GM12892 (cell line): ENCODE results near the gene AXDND1.

Source experiments
- DNase-seq: peaks from one replicate; pipeline ENCODE4 v3.0.0; 2011; ENCODE audit not compliant: insufficient read length
- FAIRE-seq: peaks from 2 replicates; lab custom pipeline; 2011; peaks lifted over from hg19 to GRCh38; lab: Jason Lieb, UNC
- POLR2A ChIP-seq: IDR thresholded peaks from 2 replicates; pipeline ENCODE4 v1.6.1; 2011; ENCODE audit warnings: low read depth, low read length, control low read depth
- POLR2AphosphoS5 ChIP-seq: IDR thresholded peaks from 2 replicates; pipeline ENCODE4 v1.6.1; 2011; ENCODE audit warnings: low read depth, low read length, control low read depth
- TAF1 ChIP-seq: IDR thresholded peaks from 2 replicates; pipeline ENCODE4 v1.6.1; 2011; ENCODE audit warnings: low read depth, mild to moderate bottlenecking, control low read depth, low read length, borderline replicate concordance

AXDND1 gene

DNA sequence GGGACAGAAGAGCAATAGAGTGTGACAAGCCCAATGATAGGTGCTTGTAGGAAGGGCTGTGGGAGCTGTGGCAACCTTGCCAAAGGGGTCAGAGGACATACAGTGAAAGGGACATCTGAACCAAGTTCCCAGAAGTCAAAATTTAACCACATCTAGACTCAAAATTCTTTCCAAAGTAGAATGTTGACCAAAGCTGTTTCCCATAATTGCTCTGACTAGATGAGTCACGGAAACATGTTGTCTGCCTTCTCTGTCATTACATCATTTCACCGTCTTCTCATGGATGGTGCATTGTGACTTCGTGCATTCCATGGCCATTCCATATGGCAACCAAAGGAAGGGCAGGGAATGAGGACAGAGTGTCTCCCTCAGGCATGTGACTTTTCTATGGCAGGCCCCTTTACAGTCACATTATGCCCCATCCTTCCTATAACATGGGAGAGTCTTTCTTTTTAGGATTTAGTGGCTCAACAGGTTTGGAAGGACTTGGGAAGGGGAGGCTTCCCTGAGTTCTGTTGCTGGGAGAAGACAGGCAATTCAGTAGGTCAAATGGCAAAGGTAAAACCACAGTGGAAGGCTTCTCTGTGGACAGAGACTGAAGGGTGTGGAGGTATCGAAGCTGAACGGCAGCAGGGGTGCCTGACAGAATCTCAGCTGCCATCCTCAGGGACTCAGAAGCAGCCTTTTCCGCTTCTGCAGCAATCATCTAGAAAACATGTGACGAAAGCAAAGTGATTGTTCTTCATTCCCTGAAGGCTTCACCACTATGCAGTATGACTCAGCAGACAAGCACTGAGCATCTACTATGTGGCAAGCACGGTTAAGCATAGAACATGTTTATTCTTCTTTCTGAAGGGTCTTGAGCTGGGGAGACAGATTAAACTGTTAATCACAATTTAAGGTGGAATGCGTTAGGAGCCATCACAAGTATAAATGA, 185.2 kb downstream of the AXDND1 start:
- FAIRE-seq: no peak
- no peak for TF ChIP-seq POLR2A
- no peak for TF ChIP-seq POLR2AphosphoS5
- TF ChIP-seq TAF1: no peak
- no peak for DNase-seq

- FAIRE-seq (no peak), DNase-seq (no peak)
- TF ChIP-seq TAF1 (no peak), POLR2AphosphoS5 (no peak), POLR2A (no peak)
Observed at GRCh38 chr1:179554427-179554826, 188.7 kb downstream of the AXDND1 start.

DNA sequence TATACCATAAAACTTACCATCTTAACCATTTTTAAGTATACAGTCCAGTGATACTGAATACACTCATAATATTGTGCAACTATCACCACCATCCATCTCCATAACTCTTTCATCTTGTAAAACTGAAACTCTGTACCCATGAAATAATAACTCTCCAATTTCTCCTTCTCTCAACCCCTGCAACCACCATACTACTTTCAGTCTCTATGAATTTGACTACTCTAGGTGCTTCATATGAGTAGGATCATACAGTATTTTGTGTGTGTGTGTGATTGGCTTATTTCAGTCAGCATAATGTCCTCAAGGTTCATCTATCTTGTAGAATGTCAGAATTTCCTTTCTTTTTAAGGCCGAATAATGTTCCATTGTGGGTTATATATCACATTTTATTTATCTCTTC, 192.3 kb downstream of the AXDND1 start:
- DNase-seq: no peak
- no peak for FAIRE-seq
- TF ChIP-seq TAF1 (no peak), POLR2AphosphoS5 (no peak), POLR2A (no peak)

DNA sequence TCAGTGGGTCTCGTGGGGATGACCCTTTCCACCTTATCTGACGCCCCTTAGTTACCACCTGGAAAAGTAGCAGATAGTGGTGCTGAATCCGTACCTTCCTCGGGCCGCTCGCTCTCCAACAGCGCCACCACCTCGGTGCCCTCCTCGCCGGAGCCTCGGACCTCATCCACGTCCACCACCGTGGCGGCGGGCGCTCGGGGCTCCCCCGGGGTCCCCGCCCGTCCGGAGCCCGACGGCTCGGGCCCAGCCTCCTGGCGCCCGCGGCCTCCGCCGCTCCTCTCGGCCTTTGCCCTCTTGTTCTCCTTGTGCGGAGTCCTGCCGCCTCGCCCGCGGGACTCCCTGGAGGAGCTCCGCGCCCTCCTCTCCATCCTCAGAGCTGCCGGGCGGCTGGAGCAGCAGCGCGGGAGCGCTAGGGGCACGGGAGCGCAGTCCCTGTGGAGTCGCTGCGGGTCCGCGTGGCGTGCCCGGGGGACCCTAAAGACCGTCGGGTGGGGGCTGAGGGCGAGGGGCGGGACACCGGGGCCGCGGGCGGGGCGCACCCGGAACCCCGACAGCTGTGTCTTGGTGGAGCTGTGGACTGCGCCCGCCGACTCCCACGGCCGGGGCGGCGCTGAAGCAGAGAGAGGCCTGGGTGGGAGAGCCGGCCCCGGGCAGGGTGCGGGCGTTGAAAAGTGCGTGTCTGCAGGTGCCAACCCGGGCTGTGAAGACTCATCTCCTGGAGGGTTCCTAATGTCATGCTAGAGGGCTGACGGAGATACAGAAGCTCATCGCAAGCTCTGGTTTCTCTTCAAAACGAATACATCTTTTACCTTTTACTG, 209.9 kb downstream of the AXDND1 start, which contains the start of gene NPHS2:
NPHS2 (minus strand) TSS at position 452 of the 818 bp plus-strand sequence; CDS start at position 368, 84 bp downstream.
- TF ChIP-seq POLR2A (no peak), TAF1 (no peak), POLR2AphosphoS5 (no peak)
- DNase-seq (no peak), FAIRE-seq (no peak)

DNA sequence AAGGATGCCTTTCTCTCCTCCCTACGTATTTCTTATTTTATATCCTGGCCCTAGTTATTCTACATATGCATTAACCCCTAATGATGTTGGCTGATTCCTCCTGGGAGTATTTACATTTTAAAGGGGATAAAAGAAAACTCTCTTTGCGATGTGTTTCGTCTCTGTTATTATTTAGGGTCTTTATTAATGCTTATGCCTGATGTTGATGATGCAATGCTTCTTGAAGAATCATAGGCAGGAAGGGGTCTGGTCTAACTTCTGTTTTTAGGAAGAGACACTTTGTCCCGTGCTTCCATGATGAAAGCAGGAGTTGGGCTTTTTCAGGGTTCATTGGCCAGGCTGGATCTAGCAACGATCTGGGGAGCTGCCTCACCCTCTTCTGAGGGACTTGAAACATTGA, 210.7 kb downstream of the AXDND1 start:
- TF ChIP-seq POLR2A (no peak), TAF1 (no peak), POLR2AphosphoS5 (no peak)

DNA sequence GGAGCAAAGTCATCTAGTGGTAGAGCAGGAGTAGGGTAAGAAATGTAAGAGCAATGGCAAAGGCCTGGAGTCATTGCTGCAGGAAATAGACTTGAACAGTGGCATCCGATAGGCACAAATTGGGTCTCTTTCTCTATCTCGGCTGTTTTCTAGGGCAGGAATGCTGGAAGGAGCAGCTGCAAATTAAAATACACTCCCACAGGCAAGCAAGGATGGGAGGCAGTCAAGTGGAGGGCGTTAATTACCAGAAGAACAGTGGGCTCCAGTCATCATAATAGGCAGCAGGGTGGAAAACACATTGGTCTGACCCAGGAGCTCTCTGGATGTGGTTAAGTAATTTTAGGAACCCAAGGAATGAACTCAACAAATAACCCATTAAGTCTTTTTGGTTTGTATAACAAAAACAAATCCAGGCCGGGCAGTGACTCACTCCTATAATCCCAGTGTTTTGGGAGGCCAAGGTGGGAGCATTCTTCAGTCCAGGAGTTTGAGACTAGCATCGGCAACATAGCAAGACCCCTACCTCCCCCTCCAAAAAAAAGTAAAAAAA, 218.1 kb downstream of the AXDND1 start:
- TF ChIP-seq POLR2AphosphoS5: no peak
- TF ChIP-seq TAF1: no peak
- no peak for TF ChIP-seq POLR2A
- no peak for DNase-seq
- FAIRE-seq: no peak

More for the DNA sequence above, 210.7 kb downstream of the AXDND1 start:
- FAIRE-seq: no peak
- no peak for DNase-seq

DNA sequence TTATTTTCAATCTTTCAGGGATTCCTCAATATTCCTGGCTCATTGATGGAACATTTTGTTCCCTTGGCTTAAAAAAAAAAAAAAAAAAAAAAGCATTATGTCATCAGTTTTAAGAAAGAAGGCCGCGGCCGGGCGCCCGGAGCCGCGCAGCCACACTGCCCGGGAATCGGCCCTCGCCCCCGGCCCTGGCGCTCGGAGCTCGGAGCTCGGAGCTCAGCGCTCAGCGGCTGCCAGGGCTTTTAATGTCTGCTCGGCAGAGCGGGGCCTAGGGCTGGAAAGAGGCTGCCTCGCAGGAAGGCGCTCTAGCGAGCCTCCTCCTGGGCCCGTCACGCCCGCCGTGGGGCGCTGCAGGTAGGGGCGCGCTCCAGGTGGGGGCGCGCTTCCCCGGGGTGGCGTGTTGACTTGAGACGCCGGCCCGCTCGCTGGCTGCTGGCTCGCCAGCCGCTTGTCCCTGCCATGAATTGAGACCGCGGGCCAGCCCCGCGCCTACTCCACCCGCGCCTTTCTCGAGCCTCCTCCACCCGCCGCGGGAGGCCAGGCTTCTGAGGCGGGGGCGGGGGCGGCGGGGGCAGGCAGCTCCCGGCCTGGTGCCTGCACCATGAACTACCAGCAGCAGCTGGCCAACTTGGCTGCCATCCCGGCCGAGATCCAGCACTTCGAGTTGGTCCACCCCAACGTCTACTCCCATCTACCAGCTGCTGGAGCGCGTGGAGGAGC, 220.5 kb downstream of the AXDND1 start:
- TF ChIP-seq POLR2AphosphoS5: no peak
- TF ChIP-seq TAF1: no peak
- TF ChIP-seq POLR2A: no peak
- no peak for FAIRE-seq
- no peak for DNase-seq

GRCh38 chr1:179587336-179587735, 221.6 kb downstream of the AXDND1 start:
- no peak for FAIRE-seq
- TF ChIP-seq POLR2A (no peak), TAF1 (no peak), POLR2AphosphoS5 (no peak)

GRCh38 chr1:179588425-179589024, 222.8 kb downstream of the AXDND1 start:
- no peak for DNase-seq
- TF ChIP-seq POLR2A: no peak
- no peak for TF ChIP-seq TAF1
- TF ChIP-seq POLR2AphosphoS5: no peak
- no peak for FAIRE-seq

More at GRCh38 chr1:179587336-179587735, 221.6 kb downstream of the AXDND1 start:
- no peak for DNase-seq

- TF ChIP-seq POLR2AphosphoS5: no peak
- no peak for TF ChIP-seq TAF1
- TF ChIP-seq POLR2A: no peak
- FAIRE-seq (no peak), DNase-seq (no peak)
Observed at GRCh38 chr1:179589509-179589908, 223.7 kb downstream of the AXDND1 start.
